Stimulated activated CD8-positive, alpha-beta memory T cell treated with anti-CD3 and anti-CD28 coated beads, Interleukin-15, amount 100 ng/mL, for 4 hours (primary cell): ENCODE measurements around the gene ZNF821.
"Not testable (repeated sequence)": the region's sequence is repeated elsewhere in the genome, so short reads cannot be mapped to it uniquely, and the experiment has no call there.

Experiments used
- DNase-seq, 2 donors: peaks; one replicate each; pipeline ENCODE4 v3.0.0-alpha.2; 2020; ENCODE audit warnings: low read depth in 2 of 2

Gene ZNF821

DNA sequence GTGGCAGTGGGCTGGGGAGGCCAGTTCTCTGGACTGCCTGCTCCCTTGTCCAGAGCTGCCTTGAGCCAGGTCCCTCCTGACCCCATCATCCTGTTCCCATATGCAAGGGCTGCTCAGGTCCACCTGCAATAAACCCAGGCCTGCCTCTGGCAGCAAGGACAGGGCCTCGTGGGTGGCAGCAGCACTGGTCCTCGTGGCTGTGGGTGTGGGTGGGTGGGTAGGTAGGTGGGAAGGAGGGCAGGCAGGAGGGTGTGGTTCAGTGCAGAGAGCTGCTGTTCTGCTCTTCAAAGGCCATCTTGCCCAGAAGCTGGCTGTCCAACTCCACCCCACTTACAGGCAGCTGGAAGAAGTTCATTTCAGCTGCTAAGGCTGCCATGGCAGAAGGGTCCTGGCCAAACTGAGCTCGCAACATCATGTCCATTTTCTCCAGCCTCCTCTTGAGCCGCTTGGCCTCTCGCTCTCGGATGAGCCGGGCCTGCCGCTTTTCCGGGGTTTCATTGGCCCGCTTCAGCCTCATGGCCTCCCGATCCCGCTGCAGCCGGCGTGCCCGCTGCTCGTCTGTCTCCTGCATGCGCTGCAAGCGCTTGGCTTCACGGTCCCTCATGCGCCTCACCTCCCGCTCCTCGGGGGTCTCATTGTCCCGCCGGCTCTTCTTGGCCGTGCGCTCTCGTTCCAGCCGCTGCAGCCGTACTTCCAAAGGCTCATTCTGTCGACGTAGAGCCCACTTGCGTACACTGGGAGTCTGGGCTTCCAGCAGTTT is 24.0 kb downstream of the ZNF821 start:
- DNase-seq = no peak

GRCh38 chr16:71855937-71856662 is 27.9 kb downstream of the ZNF821 start:
- no peak for DNase-seq

DNA sequence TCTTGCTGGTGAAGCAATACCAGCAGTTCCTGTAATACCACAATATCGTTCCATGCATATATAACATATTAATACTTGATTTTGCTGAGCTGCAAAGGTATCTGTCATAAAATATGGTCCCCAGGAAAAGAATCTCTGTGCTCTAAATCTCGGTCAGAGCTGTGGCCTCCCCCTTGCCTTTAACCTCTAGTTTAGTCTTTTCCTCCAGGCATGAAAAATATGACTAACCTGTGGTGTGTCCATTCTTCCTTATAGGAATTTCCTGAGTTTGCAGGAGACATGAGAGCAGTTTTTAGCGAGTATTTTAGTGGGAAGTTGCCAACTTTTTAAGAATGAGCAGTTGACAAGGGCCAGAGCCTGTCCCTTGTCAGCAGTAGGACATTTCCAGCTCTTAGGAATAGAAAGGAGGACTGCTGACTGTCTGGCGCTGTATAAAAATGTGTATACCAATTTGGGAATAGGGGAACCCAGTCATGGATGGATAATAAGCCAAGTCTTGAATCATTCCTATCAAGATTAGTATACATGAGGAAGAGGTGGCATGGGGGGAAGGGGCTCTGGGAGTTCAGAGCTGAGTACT is 29.5 kb downstream of the ZNF821 start:
- no peak for DNase-seq

DNA sequence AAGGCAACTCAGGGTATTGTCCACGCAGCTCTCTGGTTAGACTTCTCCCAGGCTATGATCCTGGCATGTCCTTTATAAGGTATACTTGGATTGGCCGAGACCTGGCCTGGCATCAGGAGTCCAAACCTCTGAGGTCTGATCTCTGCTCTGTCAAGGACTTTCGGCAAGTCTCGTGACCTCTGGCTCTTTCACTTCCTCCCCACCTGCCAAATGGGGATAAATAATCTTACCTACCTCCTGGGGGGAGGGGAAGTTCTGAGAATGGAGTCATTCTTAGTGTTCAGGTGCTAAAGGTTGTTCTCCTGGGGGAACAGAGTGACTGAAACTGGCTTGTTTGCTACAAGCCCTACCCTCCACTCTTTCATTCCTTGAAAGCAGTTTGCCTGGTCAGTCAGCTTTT is 30.6 kb downstream of the ZNF821 start:
- DNase-seq = no peak

GRCh38 chr16:71852561-71852960 is 31.4 kb downstream of the ZNF821 start:
- no peak for DNase-seq

- DNase-seq = no peak
These were observed 31.8 kb downstream of the ZNF821 start for GRCh38 chr16:71852158-71852557.

DNA sequence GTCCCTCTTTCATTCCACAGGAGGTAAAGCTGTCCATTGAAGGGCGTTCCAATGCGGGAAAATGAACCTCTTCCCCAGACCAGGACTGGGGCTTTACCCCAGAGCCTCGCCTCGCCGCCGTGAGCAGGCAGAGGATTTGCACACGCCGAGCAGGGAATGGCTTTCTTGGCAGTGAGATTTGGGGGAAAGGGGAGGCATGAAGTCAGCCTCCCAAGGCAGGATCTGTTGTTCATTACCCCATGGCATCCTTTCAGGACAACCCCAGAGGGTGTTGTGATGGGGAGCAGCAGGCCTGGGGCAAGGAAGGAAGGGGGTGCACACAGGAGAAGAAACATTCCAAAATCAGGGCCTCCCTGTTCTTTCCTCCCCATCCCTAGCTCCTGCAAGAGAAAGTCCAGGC is 32.2 kb downstream of the ZNF821 start:
- DNase-seq = no peak

DNA sequence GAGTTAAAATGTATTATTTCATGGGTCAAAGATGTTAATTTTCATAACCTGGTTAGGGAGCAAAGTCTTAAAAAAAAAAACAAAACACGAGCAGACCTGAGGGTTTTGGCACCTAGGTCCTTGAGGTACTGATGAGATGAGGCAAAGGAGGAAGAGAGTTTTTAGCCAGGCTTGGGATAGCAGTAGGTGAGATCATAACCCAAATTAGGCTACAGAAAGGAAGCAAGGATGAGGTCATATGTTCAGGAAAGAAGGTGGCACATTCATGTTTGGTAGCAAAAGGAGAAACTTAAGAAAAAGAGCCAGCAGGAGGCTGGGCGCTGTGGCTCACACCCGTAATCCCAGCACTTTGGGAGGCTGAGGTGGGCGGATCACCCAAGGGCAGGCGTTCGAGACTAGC is 35.4 kb downstream of the ZNF821 start:
- no peak for DNase-seq

DNA sequence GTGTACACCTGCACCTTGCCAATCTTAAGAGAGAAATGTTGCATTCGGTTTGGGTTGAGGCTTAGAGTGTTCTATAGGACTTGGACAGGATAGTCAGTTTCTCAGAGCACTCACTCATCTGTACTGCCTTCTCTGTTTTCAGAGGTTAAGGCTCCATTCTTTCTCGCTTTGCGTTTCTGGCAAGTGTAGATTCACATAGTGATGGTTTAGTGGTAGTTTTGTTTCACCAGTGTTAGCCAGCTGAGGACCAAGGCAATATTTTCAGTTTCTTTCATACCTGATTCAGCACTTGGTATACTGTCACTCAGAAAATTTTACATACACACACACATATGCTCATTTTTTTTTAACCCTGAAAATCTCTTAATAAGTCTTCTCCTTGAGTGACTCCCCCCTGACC is 36.9 kb downstream of the ZNF821 start:
- DNase-seq = no peak

GRCh38 chr16:71846431-71846830 is 37.6 kb downstream of the ZNF821 start:
- DNase-seq = no peak

DNA sequence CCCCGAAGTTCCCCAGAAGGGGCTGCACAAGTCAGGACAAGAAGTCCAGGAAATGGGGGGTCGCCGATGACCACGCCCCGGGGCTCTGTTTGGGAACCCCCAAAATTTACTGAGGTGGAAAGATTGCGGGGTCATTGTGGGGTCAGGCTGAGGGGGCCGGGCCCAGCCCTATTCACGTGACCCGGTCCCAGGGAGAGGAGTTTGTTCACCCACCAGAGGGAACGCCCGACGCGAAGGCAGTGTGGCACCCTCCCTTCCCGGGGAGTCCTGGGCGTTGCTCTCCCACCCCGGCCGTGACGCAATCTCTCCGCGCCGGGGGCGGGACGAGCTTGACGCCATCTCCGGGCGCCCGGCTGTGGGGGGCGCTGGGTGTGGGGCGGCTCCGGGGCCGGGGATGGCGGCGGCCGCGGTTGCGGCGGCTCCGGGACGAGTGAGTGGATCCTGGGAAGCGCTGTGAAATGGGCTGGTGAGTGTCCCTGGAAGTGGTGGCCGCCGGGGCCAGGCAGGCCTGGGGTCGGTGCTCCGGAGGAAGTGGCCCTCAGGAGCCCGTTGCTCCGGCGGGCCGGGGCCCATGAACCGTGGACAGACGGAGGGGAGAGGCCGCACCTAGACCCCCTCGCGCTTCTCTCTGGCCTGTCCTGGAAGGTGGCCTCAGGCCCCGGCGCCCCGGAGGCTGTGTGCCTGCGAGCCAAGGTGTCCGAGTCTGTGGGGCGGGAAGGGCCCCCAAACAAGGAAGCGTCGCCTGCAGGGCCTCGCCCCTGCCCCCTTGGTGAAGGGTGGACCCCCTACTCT is 38.1 kb downstream of the ZNF821 start, which contains the start of gene ATXN1L:
TSS of gene ATXN1L (plus strand) at position 338 of the 792 bp plus-strand sequence. CDS start 3,765 bp downstream, outside the sequence.
- DNase-seq = peak; percentile 82 to 89

- no peak for DNase-seq
These were observed 40.4 kb downstream of the ZNF821 start for GRCh38 chr16:71843572-71843971.

- DNase-seq = no peak
These were observed 43.9 kb downstream of the ZNF821 start for GRCh38 chr16:71840052-71840451.

DNA sequence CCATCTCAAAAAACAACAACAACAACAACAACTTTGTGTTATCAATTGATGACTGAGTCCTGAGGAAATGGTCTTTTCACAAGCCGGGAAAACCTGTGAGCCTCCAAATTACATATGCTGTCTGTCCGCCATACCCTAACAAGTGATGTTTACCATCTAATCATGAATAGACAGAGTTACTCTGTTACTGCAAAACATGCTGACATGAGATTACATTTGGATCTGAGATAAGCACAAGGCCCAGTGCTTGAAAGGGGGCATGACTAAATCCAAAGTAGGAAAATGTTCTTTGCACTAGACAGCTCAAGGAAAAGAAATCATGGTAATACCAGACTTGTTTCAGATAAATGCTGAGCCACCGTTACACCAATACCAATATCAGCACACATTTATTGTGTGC is 46.8 kb downstream of the ZNF821 start:
- no peak for DNase-seq

- DNase-seq = no peak
These were observed 49.7 kb downstream of the ZNF821 start for GRCh38 chr16:71834291-71834690.

DNA sequence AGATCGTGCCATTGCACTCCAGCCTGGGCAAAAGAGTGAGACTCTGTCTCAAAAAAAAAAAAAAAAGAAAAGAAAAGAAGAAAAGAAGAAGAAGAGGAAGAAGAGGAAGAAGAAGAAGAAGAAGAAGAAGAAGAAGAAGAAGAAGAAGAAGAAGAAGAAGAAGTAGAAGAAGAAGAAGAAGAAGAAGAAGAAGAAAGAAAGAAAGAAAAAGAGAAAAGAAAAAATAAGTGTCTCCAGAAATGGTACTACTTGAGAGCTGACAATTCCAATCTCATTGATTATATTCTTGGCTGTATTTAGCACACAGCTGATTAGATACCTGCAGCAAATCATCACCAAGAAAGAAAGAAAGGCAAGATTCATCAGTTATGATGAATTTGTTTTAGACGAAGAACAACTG is 51.9 kb downstream of the ZNF821 start:
- not testable (repeated sequence) for DNase-seq

GRCh38 chr16:71831698-71832097 is 52.3 kb downstream of the ZNF821 start:
- not testable (repeated sequence) for DNase-seq

DNA sequence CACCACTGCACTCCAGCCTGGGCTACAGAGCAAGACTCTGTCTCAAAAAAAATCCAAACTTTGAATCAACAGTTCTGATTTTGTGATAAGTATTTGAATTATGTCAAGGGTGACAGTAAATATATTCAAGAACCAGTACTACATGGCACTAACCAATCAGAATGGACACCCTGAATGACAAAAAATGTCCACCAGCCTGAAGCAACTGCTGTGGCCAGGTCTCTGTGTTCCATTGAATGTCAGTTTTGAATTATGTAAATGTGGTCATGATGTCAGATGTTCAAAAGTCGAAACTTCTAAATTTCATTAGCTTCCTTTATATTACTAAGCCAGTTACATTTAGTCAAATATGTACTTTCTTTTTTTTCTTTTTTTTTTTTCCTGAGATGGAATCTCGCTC is 53.6 kb downstream of the ZNF821 start:
- no peak for DNase-seq

DNA sequence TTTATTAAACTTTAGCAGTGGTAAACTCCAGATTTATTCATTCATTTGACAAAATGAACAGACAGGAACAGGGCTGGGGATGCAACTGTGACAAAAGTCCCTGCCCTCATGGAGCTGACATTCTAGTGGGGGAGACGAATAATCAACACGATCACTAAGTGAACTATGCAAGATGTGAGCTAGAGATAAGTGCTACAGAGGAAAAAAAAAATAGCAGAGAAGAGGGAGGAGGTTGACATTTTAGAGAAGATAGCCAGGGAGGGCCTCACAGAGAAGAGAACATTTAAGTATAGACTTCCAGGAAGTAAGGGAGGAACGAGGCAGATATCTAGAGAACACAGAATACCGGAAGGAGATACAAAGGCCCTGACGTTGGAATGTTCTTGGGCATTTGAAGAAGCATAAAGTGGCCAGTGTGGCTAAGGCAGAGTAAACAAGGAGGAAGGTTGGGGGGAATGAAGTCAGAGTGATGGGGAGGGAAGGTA is 57.4 kb downstream of the ZNF821 start:
- no peak for DNase-seq

GRCh38 chr16:71817155-71817500 is 66.9 kb downstream of the ZNF821 start:
- DNase-seq = not testable (repeated sequence)

DNA sequence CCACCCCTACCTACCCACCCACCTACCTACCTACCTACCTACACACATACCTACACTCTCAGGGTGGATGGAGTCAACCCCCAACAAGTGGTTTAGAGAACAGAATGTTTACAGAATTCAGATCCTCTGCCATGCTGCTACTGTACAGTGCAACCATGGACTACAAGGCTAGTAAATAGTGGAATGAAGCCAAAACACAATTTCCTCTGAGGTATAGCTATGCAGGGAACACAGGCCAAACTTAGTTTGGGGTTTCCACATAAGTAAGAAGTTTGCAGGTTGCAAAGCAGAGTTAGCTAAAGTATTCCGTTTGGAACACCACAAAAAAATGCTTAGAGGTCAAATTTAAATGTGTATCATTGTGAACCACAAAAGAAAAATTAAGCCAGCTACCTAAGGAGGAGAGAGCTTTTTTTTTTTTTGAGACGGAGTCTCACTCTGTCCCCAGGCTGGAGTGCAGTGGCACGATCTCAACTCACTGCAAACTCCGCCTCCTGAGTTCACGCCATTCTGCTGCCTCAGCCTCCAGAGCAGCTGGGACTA is 72.7 kb downstream of the ZNF821 start:
- DNase-seq = no peak

- DNase-seq = not testable (repeated sequence)
These were observed 73.8 kb downstream of the ZNF821 start for GRCh38 chr16:71810155-71810530.
